Measurements from ENCODE around the gene RBM39.
A peak's percentile ranks its signal among the peaks of the same experiment; 100 is the strongest.
"Not testable (repeated sequence)": the region's sequence is repeated elsewhere in the genome, so short reads cannot be mapped to it uniquely, and the experiment has no call there.

RBM39 gene

GRCh38 chr20:35698298-35699126, 43.5 kb downstream of the RBM39 start:
- peak overlapping the region; percentile 97 for H3K4me3 ChIP-seq (ENCODE audit: control insufficient read depth, low read depth, low read length)
- no peak for DNase-seq (ENCODE audit: low read depth)
- TF ChIP-seq, protein P1, sequence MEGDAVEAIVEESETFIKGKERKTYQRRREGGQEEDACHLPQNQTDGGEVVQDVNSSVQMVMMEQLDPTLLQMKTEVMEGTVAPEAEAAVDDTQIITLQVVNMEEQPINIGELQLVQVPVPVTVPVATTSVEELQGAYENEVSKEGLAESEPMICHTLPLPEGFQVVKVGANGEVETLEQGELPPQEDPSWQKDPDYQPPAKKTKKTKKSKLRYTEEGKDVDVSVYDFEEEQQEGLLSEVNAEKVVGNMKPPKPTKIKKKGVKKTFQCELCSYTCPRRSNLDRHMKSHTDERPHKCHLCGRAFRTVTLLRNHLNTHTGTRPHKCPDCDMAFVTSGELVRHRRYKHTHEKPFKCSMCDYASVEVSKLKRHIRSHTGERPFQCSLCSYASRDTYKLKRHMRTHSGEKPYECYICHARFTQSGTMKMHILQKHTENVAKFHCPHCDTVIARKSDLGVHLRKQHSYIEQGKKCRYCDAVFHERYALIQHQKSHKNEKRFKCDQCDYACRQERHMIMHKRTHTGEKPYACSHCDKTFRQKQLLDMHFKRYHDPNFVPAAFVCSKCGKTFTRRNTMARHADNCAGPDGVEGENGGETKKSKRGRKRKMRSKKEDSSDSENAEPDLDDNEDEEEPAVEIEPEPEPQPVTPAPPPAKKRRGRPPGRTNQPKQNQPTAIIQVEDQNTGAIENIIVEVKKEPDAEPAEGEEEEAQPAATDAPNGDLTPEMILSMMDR (conservative IDR thresholded peaks at IDR 0.05; ENCODE audit: control insufficient read depth, insufficient read depth, low read depth, low read length) = no peak

GRCh38 chr20:35697696-35698297, 44.3 kb downstream of the RBM39 start:
- TF ChIP-seq, protein P1 (conservative IDR thresholded peaks at IDR 0.05; ENCODE audit: control insufficient read depth, insufficient read depth, low read depth, low read length) = no peak
- no peak for DNase-seq (ENCODE audit: low read depth)
- peak overlapping the region; percentile 97 for H3K4me3 ChIP-seq (ENCODE audit: control insufficient read depth, low read depth, low read length)

DNA sequence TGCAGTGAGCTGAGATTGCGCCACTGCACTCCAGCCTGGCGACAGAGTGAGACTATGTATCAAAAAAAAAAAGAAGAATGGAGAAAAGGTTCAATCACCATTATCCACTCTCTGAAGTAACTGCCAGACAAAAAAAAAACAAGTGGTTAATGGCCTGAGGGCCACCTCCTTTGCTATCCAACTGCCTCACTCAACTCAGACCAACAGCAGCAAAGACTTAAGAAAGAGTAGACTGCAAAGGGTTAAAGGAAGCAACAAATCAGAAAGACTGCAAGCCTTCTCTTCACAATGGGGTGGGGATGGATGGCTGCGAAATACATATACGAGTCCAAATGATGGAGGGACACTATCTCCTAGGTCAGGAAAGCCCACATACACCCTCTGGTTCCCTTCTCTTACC, 46.1 kb downstream of the RBM39 start:
- TF ChIP-seq, protein P1 (conservative IDR thresholded peaks at IDR 0.05; ENCODE audit: control insufficient read depth, insufficient read depth, low read depth, low read length) = no peak
- no peak for DNase-seq (ENCODE audit: low read depth)
- H3K4me3 ChIP-seq (ENCODE audit: control insufficient read depth, low read depth, low read length) = no peak overlapping the region

- H3K4me3 ChIP-seq (ENCODE audit: control insufficient read depth, low read depth, low read length) = no peak overlapping the region
- TF ChIP-seq, protein P1 (conservative IDR thresholded peaks at IDR 0.05; ENCODE audit: control insufficient read depth, insufficient read depth, low read depth, low read length) = no peak
- no peak for DNase-seq (ENCODE audit: low read depth)
Measured at GRCh38 chr20:35695245-35695749, 46.8 kb downstream of the RBM39 start.

DNA sequence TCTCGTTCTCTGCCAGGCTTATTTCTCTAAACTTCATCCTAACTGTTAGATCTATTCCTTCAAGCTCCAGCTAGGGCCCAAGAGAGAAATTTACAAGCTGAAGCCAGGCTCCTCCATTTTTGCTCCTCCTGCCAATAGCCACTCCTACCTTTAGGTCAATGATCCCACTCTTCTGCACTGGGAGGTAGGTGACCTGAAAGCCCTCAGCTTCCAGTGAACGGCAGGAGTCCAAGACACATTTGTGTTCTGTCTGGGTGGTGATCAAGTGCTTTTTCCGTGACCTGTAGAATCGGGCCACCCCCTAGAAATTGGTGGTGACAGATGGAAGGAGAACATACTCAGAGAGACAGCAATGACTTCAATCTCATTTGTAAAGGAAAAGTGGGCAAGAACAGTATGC, 51.8 kb downstream of the RBM39 start:
- TF ChIP-seq, protein P1 (conservative IDR thresholded peaks at IDR 0.05; ENCODE audit: control insufficient read depth, insufficient read depth, low read depth, low read length) = no peak
- H3K4me3 ChIP-seq (ENCODE audit: control insufficient read depth, low read depth, low read length) = no peak overlapping the region
- no peak for DNase-seq (ENCODE audit: low read depth)

DNA sequence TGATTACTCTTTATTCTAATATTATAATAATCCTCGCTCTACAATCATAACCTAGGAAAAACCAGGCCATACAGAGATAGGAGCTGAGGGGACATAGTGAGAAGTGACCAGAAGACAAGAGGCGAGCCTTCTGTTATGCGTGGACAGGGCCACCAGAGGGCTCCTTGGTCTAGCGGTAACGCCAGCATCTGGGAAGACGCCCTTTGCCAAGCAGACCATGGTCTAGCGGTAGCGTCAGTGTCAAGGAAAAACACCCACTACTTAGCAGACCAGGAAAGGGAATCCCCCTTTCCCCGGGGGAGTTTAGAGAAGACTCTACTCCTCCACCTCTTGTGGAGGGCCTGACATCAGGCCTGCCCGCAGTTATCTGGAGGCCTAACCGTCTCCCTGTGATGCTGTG, 55.2 kb downstream of the RBM39 start:
- H3K4me3 ChIP-seq (ENCODE audit: control insufficient read depth, low read depth, low read length) = not testable (repeated sequence)
- TF ChIP-seq, protein P1 (conservative IDR thresholded peaks at IDR 0.05; ENCODE audit: control insufficient read depth, insufficient read depth, low read depth, low read length) = peak; percentile 37
- DNase-seq (ENCODE audit: low read depth) = peak; percentile 47

DNA sequence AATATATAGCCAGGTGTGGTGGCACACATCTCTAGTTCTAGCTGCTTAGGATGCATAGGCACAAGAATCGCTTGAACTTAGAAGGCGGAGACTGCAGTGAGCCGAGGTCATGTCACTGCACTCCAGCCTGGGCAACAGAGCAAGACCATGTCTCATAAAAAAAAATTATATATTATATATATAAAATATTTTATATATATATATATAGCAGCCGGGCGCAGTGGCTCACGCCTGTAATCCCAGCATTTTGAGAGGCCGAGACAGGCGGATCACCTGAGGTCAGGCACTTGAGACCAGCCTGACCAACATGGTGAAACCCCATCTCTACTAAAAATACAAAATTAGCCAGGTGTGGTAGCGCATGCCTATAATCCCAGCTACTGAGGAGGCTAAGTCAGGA, 56.7 kb downstream of the RBM39 start:
- DNase-seq (ENCODE audit: low read depth); H3K4me3 ChIP-seq (ENCODE audit: control insufficient read depth, low read depth, low read length): not testable (repeated sequence)

All from fibroblast of mammary gland (primary cell).